GM18508 (cell line): Measurements from ENCODE around the gene CMSS1.
"Not testable (repeated sequence)": the region's sequence is repeated elsewhere in the genome, so short reads cannot be mapped to it uniquely, and the experiment has no call there.

Experiments
- ATAC-seq: cut with Tn5 transposase; IDR thresholded peaks from one replicate; pipeline ENCODE4 v1.9.1; 2021; ENCODE audit warnings: moderate number of reproducible peaks; ENCODE audit not compliant: insufficient read depth, unreplicated experiment

Gene CMSS1

GRCh38 chr3:100090669-100091005 lies 273.0 kb downstream of the CMSS1 start:
- ATAC-seq, result no peak

DNA sequence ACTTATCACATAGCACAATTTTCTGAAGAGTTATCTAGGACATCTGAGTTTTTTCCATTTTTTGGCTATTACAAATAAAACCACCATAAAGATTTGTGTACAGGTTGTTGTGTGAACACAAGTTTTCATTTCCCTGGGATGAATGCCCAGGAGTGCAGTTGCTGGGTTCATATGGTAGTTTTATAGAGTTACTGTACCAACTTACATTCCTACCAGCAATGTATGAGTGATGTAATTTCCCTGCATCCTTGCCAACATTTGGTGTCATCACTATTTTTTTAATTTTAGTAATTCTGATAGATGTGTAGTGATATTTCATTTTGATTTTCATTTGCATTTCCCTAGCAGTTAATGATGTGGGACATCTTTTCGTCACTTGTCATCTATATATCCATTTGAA lies 276.2 kb downstream of the CMSS1 start:
- no peak for ATAC-seq

- not testable (repeated sequence) for ATAC-seq
Observed at GRCh38 chr3:100096286-100096685, 278.6 kb downstream of the CMSS1 start.

GRCh38 chr3:100096866-100097265 lies 279.2 kb downstream of the CMSS1 start:
- ATAC-seq, result no peak

- ATAC-seq, result no peak
Observed at GRCh38 chr3:100097919-100098783, 280.5 kb downstream of the CMSS1 start.

DNA sequence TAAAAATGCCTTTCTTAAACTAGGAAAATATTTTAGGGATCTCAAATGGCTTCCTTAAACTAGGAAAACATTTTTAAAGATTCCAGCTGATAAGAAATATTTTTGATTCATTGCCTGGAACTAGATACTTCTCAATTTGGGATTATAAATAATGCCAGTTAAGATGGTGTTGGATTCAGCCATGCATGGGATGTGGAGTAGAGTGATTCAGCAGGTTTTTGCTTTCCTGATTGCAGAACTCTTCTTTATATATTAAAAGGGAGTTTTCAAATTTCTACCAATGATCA lies 281.1 kb downstream of the CMSS1 start:
- ATAC-seq, result no peak

DNA sequence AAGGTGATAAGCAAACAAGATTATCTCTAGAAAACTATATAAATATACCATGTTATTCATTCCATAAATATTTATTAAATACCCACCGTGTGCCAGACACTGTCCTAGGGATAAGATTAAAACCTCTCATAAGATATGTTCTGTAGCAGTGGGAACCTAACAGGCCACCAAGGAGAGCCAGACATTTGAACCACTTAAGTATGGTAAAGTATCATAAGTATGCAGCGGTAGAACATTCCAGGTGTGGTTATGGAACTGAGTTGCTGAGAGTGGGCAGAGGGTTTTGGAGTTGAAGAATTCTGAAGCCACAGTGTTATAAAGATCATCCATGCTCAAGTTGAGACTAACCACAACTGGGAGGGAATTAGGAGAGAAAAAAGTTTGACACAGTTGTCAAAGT lies 282.0 kb downstream of the CMSS1 start:
- no peak for ATAC-seq

- ATAC-seq, result no peak
Observed at GRCh38 chr3:100100425-100100824, 282.8 kb downstream of the CMSS1 start.

GRCh38 chr3:100102757-100103156 lies 285.1 kb downstream of the CMSS1 start:
- no peak for ATAC-seq

GRCh38 chr3:100103558-100104441 lies 286.1 kb downstream of the CMSS1 start:
- peak; percentile 77 for ATAC-seq

GRCh38 chr3:100104442-100104798 lies 286.8 kb downstream of the CMSS1 start:
- ATAC-seq, result peak; percentile 22

- ATAC-seq, result no peak
Observed at GRCh38 chr3:100104817-100105413, 287.3 kb downstream of the CMSS1 start.

- ATAC-seq, result peak; percentile 41
Observed at GRCh38 chr3:100105501-100105900, 287.8 kb downstream of the CMSS1 start.

DNA sequence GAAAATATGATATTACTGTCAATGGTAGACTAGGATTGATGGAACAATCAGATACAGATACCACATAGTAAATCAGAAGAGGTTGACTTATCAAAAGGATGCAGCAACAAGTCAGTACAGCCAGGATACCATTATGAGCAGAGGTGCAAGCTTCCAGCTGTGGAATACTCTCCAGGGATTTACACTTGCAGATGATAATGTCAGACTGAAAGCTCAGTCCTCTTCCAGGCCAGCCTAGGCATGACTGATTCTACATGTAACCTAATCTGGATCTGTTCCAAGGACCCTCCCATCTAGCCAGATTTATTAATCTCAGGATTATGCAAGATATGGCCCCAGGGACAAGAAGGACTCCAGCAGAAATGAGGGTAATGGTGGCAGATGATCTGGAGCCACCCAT lies 288.4 kb downstream of the CMSS1 start:
- ATAC-seq, result no peak

DNA sequence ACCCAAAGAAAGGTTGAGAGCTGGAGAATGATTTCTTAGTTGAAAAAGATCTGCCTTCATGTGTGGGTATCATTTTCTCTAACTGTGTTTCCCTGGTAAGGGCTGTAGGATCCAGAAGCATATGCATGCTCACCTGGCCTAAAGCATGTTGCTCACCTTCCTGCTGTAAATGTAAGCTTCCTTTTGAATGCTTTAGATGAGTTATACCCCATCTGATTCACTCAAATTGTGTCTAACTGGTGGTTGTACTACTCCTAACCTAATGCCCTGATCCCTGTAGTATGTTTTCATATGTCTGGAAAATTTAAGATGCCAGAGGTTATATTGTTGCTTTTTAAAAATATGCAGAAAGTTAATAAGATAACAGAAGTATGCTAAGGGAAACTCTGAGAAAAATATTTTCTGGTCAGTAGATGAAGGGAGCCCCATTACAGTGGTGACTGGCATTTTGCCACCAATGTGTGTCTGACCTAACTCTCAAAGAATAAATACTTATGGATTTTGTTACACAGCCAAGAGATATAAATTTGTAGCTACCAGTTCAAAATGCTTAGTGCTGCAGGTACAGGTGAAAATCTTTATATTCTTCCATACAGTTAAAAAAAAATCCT lies 289.0 kb downstream of the CMSS1 start:
- ATAC-seq, result no peak

GRCh38 chr3:100107221-100107814 lies 289.7 kb downstream of the CMSS1 start:
- ATAC-seq, result no peak

GRCh38 chr3:100108464-100109079 lies 290.9 kb downstream of the CMSS1 start:
- no peak for ATAC-seq

- no peak for ATAC-seq
Observed at GRCh38 chr3:100110162-100110561, 292.5 kb downstream of the CMSS1 start.

DNA sequence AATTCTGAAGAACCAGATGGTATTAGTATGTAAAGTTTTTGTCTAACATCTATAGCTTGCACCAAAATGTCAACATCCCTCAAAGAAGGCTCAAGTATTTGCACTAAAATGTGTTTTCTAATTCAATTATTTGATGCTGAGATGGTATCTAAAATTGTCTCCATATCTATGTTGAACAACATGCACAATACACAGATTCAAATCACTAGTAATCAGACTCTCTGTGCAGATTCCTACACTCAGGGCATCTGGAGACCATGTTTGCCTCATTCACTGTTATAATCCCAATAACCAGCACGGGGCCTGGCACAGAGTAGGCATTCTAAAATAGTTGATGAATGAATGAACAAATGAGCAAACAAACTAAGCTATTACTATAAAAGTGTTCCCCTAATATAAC lies 294.1 kb downstream of the CMSS1 start:
- no peak for ATAC-seq
